GM08714 (cell line): ENCODE data around the gene ASAP2.

Source experiments
- H3K4me3 ChIP-seq: fragments of 200-500 bp; sonication (Bioruptor generic); 2 replicates; pipeline ENCODE4 v1.5.1; 2014; ENCODE audit warnings: mild to moderate bottlenecking, low read length, inconsistent platforms
- ZNF274 ChIP-seq: IDR thresholded peaks from 2 replicates; pipeline ENCODE4 v1.6.1; 2012; ENCODE audit warnings: mild to moderate bottlenecking, low read depth, low read length

The ASAP2 gene

GRCh38 chr2:9406529-9407362, 200.1 kb downstream of the ASAP2 start:
- no peak for TF ChIP-seq ZNF274
- H3K4me3 ChIP-seq = no peak overlapping the region

GRCh38 chr2:9407363-9407811, 200.8 kb downstream of the ASAP2 start:
- no peak for TF ChIP-seq ZNF274
- H3K4me3 ChIP-seq = no peak overlapping the region

GRCh38 chr2:9408641-9409151, 202.1 kb downstream of the ASAP2 start:
- TF ChIP-seq ZNF274 = no peak
- no peak overlapping the region for H3K4me3 ChIP-seq

- H3K4me3 ChIP-seq = no peak overlapping the region; the same call in 1 of the 2 replicates
- no peak for TF ChIP-seq ZNF274
Measured at GRCh38 chr2:9410108-9410507, 203.5 kb downstream of the ASAP2 start.

- no peak overlapping the region for H3K4me3 ChIP-seq
- TF ChIP-seq ZNF274 = no peak
Measured at GRCh38 chr2:9412781-9413180, 206.2 kb downstream of the ASAP2 start.

GRCh38 chr2:9415516-9416169, 209.0 kb downstream of the ASAP2 start:
- H3K4me3 ChIP-seq = no peak overlapping the region

GRCh38 chr2:9416267-9416961, 209.8 kb downstream of the ASAP2 start:
- H3K4me3 ChIP-seq = no peak overlapping the region
- TF ChIP-seq ZNF274 = no peak

More at GRCh38 chr2:9415516-9416169, 209.0 kb downstream of the ASAP2 start:
- TF ChIP-seq ZNF274 = no peak

- TF ChIP-seq ZNF274 = no peak
- no peak overlapping the region for H3K4me3 ChIP-seq
Measured at GRCh38 chr2:9416962-9417316, 210.3 kb downstream of the ASAP2 start.

GRCh38 chr2:9417725-9418124, 211.1 kb downstream of the ASAP2 start:
- H3K4me3 ChIP-seq = no peak overlapping the region
- no peak for TF ChIP-seq ZNF274

GRCh38 chr2:9418746-9419145, 212.1 kb downstream of the ASAP2 start:
- H3K4me3 ChIP-seq = no peak overlapping the region
- no peak for TF ChIP-seq ZNF274

- H3K4me3 ChIP-seq = no peak overlapping the region
- TF ChIP-seq ZNF274 = no peak
Measured at GRCh38 chr2:9419541-9419940, 212.9 kb downstream of the ASAP2 start.

GRCh38 chr2:9420495-9420894, 213.9 kb downstream of the ASAP2 start:
- H3K4me3 ChIP-seq = no peak overlapping the region
- no peak for TF ChIP-seq ZNF274

GRCh38 chr2:9422321-9423099, 215.9 kb downstream of the ASAP2 start:
- H3K4me3 ChIP-seq = peak overlapping the region; percentile 78
- no peak for TF ChIP-seq ZNF274
